Measurements from ENCODE around the gene NLRP4.

Gene NLRP4, protein sequence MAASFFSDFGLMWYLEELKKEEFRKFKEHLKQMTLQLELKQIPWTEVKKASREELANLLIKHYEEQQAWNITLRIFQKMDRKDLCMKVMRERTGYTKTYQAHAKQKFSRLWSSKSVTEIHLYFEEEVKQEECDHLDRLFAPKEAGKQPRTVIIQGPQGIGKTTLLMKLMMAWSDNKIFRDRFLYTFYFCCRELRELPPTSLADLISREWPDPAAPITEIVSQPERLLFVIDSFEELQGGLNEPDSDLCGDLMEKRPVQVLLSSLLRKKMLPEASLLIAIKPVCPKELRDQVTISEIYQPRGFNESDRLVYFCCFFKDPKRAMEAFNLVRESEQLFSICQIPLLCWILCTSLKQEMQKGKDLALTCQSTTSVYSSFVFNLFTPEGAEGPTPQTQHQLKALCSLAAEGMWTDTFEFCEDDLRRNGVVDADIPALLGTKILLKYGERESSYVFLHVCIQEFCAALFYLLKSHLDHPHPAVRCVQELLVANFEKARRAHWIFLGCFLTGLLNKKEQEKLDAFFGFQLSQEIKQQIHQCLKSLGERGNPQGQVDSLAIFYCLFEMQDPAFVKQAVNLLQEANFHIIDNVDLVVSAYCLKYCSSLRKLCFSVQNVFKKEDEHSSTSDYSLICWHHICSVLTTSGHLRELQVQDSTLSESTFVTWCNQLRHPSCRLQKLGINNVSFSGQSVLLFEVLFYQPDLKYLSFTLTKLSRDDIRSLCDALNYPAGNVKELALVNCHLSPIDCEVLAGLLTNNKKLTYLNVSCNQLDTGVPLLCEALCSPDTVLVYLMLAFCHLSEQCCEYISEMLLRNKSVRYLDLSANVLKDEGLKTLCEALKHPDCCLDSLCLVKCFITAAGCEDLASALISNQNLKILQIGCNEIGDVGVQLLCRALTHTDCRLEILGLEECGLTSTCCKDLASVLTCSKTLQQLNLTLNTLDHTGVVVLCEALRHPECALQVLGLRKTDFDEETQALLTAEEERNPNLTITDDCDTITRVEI

DNA sequence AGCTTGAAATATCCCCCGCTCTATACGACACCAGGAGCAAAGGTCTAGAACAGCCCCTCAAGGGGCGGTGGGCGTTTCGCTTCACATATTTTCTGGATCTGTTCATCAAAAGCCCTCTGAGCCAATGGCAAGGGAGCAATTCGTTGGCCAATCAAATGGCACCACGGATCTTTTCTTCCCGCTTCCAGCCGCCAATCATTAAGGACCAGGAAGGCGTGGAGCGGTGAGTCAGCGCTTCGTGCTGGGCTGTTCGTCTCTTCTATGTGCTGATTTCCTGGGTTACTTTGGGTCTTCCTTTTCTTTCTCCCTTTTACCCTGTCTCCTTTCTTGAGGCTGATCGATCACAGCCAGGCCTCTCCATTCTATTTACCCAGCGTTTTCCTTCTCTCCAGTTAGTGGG is at the start of gene NLRP4:
NLRP4 (plus strand) TSS at position 201 of the 400 bp plus-strand sequence. CDS start 15,541 bp downstream, outside the sequence.
- no peaks in the 10 kb centered on the region for H3K9me3 ChIP-seq (ENCODE audit: control insufficient read depth, low read length)
- no peak within 1 kb of the TSS for H3K4me3 ChIP-seq (ENCODE audit: low read depth, low read length)
- H3K79me2 ChIP-seq: no peaks in the 10 kb centered on the region
- H3K9ac ChIP-seq: no peak within 1 kb of the TSS
- H3K27ac ChIP-seq: no peak within 1 kb of the TSS
- no peaks in the 10 kb centered on the region for H3K4me1 ChIP-seq
- TF ChIP-seq, protein P1, sequence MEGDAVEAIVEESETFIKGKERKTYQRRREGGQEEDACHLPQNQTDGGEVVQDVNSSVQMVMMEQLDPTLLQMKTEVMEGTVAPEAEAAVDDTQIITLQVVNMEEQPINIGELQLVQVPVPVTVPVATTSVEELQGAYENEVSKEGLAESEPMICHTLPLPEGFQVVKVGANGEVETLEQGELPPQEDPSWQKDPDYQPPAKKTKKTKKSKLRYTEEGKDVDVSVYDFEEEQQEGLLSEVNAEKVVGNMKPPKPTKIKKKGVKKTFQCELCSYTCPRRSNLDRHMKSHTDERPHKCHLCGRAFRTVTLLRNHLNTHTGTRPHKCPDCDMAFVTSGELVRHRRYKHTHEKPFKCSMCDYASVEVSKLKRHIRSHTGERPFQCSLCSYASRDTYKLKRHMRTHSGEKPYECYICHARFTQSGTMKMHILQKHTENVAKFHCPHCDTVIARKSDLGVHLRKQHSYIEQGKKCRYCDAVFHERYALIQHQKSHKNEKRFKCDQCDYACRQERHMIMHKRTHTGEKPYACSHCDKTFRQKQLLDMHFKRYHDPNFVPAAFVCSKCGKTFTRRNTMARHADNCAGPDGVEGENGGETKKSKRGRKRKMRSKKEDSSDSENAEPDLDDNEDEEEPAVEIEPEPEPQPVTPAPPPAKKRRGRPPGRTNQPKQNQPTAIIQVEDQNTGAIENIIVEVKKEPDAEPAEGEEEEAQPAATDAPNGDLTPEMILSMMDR (IDR thresholded peaks at IDR 0.05): no peak
- H3K36me3 ChIP-seq (ENCODE audit: control insufficient read depth, insufficient read depth, low read length): no peaks in the 10 kb centered on the region
- H3K4me2 ChIP-seq (ENCODE audit: low read length): no peak within 1 kb of the TSS
- H3K27me3 ChIP-seq (ENCODE audit: control insufficient read depth, insufficient read depth, low read length): no peaks in the 10 kb centered on the region
- no peak within 1 kb of the TSS for H2AFZ ChIP-seq

DNA sequence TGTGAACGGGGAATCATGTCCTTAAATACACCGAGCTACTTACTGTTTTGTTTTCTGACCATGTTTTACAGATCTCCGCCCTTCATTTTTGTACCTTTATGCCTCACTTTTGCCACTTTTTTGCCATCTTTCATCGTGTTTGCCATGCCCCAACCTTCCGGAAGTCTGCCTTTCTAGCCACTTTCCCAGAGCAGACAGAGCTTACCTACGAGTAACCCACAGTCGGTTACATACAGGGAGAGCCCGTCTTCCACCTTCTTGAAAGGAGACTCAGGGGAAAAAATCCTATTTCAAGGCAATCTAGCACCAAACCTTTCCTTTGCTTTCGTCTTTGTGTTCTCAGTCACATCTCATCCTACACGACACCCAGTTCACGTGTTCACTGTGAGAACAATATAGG is 41.3 kb upstream of the NLRP4 start:
- Histone ChIP-seq H3K27ac (no peak overlapping the region), H3K36me3 (ENCODE audit: control insufficient read depth, insufficient read depth, low read length) (no peaks in the 10 kb centered on the region), H3K4me2 (ENCODE audit: low read length) (no peak overlapping the region), H3K27me3 (ENCODE audit: control insufficient read depth, insufficient read depth, low read length) (no peaks in the 10 kb centered on the region), H3K9ac (no peak overlapping the region), H2AFZ (no peak overlapping the region), H3K4me1 (no peaks in the 10 kb centered on the region), H3K4me3 (ENCODE audit: low read depth, low read length) (no peak overlapping the region), H3K9me3 (ENCODE audit: control insufficient read depth, low read length) (no peaks in the 10 kb centered on the region), H3K79me2 (no peaks in the 10 kb centered on the region)
- TF ChIP-seq, protein P1 (IDR thresholded peaks at IDR 0.05): no peak

DNA sequence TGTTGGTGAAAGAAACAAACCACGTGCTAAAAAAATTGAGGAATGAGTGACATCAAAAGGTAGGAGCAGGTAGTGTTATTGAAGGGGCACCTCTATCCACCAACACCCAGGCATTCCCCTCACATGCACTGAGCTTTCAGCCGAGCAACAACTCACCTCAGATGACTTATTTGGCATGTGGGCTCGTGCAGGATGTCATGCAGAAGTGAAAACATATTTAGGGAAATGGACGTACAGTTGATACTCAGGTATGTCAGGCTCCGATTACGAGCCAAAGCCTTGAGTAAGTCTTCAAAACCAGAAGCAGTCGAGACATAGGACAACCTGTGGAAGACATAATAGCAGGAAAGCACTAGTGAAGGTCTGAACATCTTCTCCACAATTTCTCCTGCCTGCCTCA is 34.9 kb upstream of the NLRP4 start:
- Histone ChIP-seq H3K4me2 (ENCODE audit: low read length) (no peak overlapping the region), H3K4me3 (ENCODE audit: low read depth, low read length) (no peak overlapping the region), H3K27ac (no peak overlapping the region), H3K27me3 (ENCODE audit: control insufficient read depth, insufficient read depth, low read length) (no peaks in the 10 kb centered on the region), H2AFZ (no peak overlapping the region), H3K36me3 (ENCODE audit: control insufficient read depth, insufficient read depth, low read length) (no peaks in the 10 kb centered on the region), H3K9ac (no peak overlapping the region), H3K79me2 (no peaks in the 10 kb centered on the region), H3K4me1 (no peaks in the 10 kb centered on the region), H3K9me3 (ENCODE audit: control insufficient read depth, low read length) (no peaks in the 10 kb centered on the region)
- TF ChIP-seq, protein P1 (IDR thresholded peaks at IDR 0.05): no peak

DNA sequence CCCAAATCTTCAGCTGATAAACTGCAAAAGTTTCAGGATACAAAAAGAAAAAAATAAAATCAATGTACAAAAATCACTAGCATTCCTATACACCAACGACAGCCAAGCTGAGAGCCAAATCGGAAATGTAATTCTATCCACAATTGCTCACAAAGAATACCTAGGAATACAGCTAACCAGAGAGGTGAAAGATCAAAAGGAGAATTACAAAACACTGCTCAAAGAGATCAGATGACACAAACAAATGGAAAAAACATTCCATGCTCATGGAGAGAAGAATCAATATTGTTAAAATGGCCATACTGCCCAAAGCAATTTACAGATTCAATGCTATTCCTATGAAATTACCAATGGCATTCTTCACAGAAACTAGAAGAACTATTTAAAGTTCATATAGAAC is 34.1 kb upstream of the NLRP4 start:
- Histone ChIP-seq H3K27ac (no peak overlapping the region), H3K4me3 (ENCODE audit: low read depth, low read length) (no peak overlapping the region), H3K9me3 (ENCODE audit: control insufficient read depth, low read length) (no peaks in the 10 kb centered on the region), H3K36me3 (ENCODE audit: control insufficient read depth, insufficient read depth, low read length) (no peaks in the 10 kb centered on the region), H3K4me2 (ENCODE audit: low read length) (no peak overlapping the region), H3K4me1 (no peaks in the 10 kb centered on the region), H3K9ac (no peak overlapping the region), H3K27me3 (ENCODE audit: control insufficient read depth, insufficient read depth, low read length) (no peaks in the 10 kb centered on the region), H3K79me2 (no peaks in the 10 kb centered on the region), H2AFZ (no peak overlapping the region)
- TF ChIP-seq, protein P1 (IDR thresholded peaks at IDR 0.05): no peak

All from parathyroid adenoma (tissue), 2 donors.